HCT116 (cell line): ENCODE measurements around the gene TMOD3. TPM values are rescaled to one million over a fixed set of nuclear protein-coding genes. Genes with fewer than 3 reads are reported as not detected.
A peak's percentile ranks its signal among the peaks of the same experiment; 100 is the strongest.

ENCODE experiments used
- ATAC-seq: fragments of 200-7000 bp; cut with Tn5 transposase; 2 replicates; pipeline ENCODE4 v1.9.1; 2020; ENCODE audit warnings: mild to moderate bottlenecking, moderate library complexity
- BruUV-seq: library from RNA; stranded (reverse); fragments of 400-500 nt; replicated peaks from 2 replicates; lab custom pipeline; 2021; lab: Mats Ljungman, UMichigan
- CTCF ChIA-PET: fragments of 300-600 bp; sonication (Branson Sonifier 250); formaldehyde crosslinking; loops from one replicate; lab custom pipeline; 2021; ENCODE audit warnings: antibody characterized with exemption; lab: Charles Lee
- POLR2A ChIA-PET: fragments of 300-600, 350-600 bp; sonication (Branson Sonifier 250); formaldehyde crosslinking; loops from one replicate; lab custom pipeline; 2021; ENCODE audit warnings: antibody characterized with exemption; lab: Charles Lee
- RAD21 ChIA-PET, 2 experiments: fragments of 300-600 bp; sonication (Branson Sonifier 250); formaldehyde crosslinking; loops; one replicate each; lab custom pipeline; 2023; ENCODE audit warnings: low total read pairs in 2 of 2; ENCODE audit not compliant: uncharacterized antibody in 2 of 2, unreplicated experiment in 2 of 2, low non-redundant PET in 1 of 2; lab: Charles Lee
- DNase-seq: peaks from one replicate; pipeline ENCODE4 v3.0.0-alpha.2; 2010; ENCODE audit warnings: low read depth, low spot score
- H2AFZ ChIP-seq: fragments of 200-600 bp; shearing (Covaris generic), sonication (generic); 2 replicates; pipeline ENCODE4 v1.6.1; 2017; ENCODE audit warnings: low read depth, mixed run types, mixed read lengths, antibody characterized with exemption, low read length; ENCODE audit not compliant: poor library complexity, severe bottlenecking
- H3K27ac ChIP-seq: 2 replicates; pipeline ENCODE4 v1.5.1; 2012; ENCODE audit warnings: low read depth, low read length
- H3K27me3 ChIP-seq: fragments of 200-600 bp; sonication (generic); 2 replicates; pipeline ENCODE4 v1.6.1; 2016; ENCODE audit warnings: mixed run types, low read length, mixed read lengths; ENCODE audit not compliant: insufficient read depth
- H3K36me3 ChIP-seq, 2 experiments: fragments of 200-500 bp in 1 of 2; fragments of 200-600 bp in 1 of 2; sonication (Bioruptor generic) in 1 of 2; sonication (generic) in 1 of 2; 2 replicates each; pipeline versions ENCODE4 v1.5.1 to v1.6.1; 2014 to 2016; ENCODE audit warnings: low read length in 2 of 2, inconsistent platforms in 1 of 2, mixed read lengths in 1 of 2, mixed run types in 1 of 2; ENCODE audit not compliant: insufficient read depth in 2 of 2, control insufficient read depth in 1 of 2
- H3K4me1 ChIP-seq, 2 experiments: fragments of 200-600 bp in 1 of 2; sonication (generic) in 1 of 2; 2 replicates each; pipeline versions ENCODE4 v1.5.1 to v1.6.1; 2012 to 2017; ENCODE audit warnings: low read length in 2 of 2, inconsistent platforms in 1 of 2, mild to moderate bottlenecking in 1 of 2, mixed read lengths in 1 of 2, mixed run types in 1 of 2, moderate library complexity in 1 of 2; ENCODE audit not compliant: insufficient read depth in 2 of 2, control insufficient read depth in 1 of 2
- H3K4me2 ChIP-seq: fragments of 200-600 bp; sonication (generic); 2 replicates; pipeline ENCODE4 v1.6.1; 2017; ENCODE audit warnings: mixed run types, low read length, mixed read lengths
- H3K4me3 ChIP-seq, 2 experiments: fragments of 200-600 bp in 1 of 2; sonication (generic) in 1 of 2; replicated peaks in 1 of 2; 2 replicates each; pipeline ENCODE4 v1.5.1; 2011 to 2016; ENCODE audit warnings: low read length in 2 of 2, control low read depth in 1 of 2, low read depth in 1 of 2, mild to moderate bottlenecking in 1 of 2, mixed read lengths in 1 of 2, mixed run types in 1 of 2
- H3K79me2 ChIP-seq: fragments of 200-600 bp; sonication (generic); 2 replicates; pipeline ENCODE4 v1.6.1; 2017; ENCODE audit warnings: mild to moderate bottlenecking, mixed run types, low read length, moderate library complexity, mixed read lengths; ENCODE audit not compliant: insufficient read depth
- H3K9ac ChIP-seq: fragments of 200-600 bp; sonication (generic); 2 replicates; pipeline ENCODE4 v1.6.1; 2016; ENCODE audit warnings: low read length, mixed read lengths
- H3K9me2 ChIP-seq: fragments of 200-600 bp; sonication (generic), shearing (Covaris generic); 2 replicates; pipeline ENCODE4 v1.6.1; 2017; ENCODE audit warnings: mixed run types, mild to moderate bottlenecking, moderate library complexity; ENCODE audit not compliant: insufficient read depth
- H3K9me3 ChIP-seq, 2 experiments: fragments of 200-500 bp in 1 of 2; fragments of 200-600 bp in 1 of 2; sonication (Bioruptor generic) in 1 of 2; sonication (generic) in 1 of 2; 2 replicates each; pipeline ENCODE4 v1.6.1; 2014 to 2017; ENCODE audit warnings: low read length in 2 of 2, mixed read lengths in 2 of 2, inconsistent platforms in 1 of 2, low read depth in 1 of 2, mild to moderate bottlenecking in 1 of 2, mixed run types in 1 of 2, moderate library complexity in 1 of 2; ENCODE audit not compliant: control insufficient read depth in 1 of 2, insufficient read depth in 1 of 2
- H4K20me1 ChIP-seq: fragments of 200-600 bp; sonication (generic), shearing (Covaris generic); 2 replicates; pipeline ENCODE4 v1.6.1; 2017; ENCODE audit warnings: mixed run types, mild to moderate bottlenecking, moderate library complexity; ENCODE audit not compliant: insufficient read depth
- ATF3 ChIP-seq: IDR thresholded peaks from 2 replicates; pipeline ENCODE4 v1.6.1; 2012
- CBX3 ChIP-seq: IDR thresholded peaks from 2 replicates; pipeline ENCODE4 v1.6.1; 2012; ENCODE audit warnings: low read depth
- CEBPB ChIP-seq: IDR thresholded peaks from 2 replicates; pipeline ENCODE4 v1.6.1; 2012; ENCODE audit warnings: low read depth
- EGR1 ChIP-seq: IDR thresholded peaks from 2 replicates; pipeline ENCODE4 v1.6.1; 2012; ENCODE audit warnings: low read depth
- ELF1 ChIP-seq: IDR thresholded peaks from 2 replicates; pipeline ENCODE4 v1.6.1; 2012; ENCODE audit warnings: low read depth, borderline replicate concordance
- EZH2 ChIP-seq: fragments of 200-600 bp; sonication (generic); IDR thresholded peaks from 2 replicates; pipeline ENCODE4 v1.6.1; 2017; ENCODE audit warnings: antibody characterized with exemption, mixed run types
- EZH2phosphoT487 ChIP-seq: fragments of 200-600 bp; IDR thresholded peaks from 2 replicates; pipeline ENCODE4 v1.6.1; 2018; ENCODE audit warnings: antibody characterized with exemption, borderline replicate concordance
- FOSL1 ChIP-seq: IDR thresholded peaks from 2 replicates; pipeline ENCODE4 v1.6.1; 2012; ENCODE audit warnings: low read depth
- JUND ChIP-seq: IDR thresholded peaks from 2 replicates; pipeline ENCODE4 v1.6.1; 2012
- POLR2AphosphoS5 ChIP-seq: IDR thresholded peaks from 2 replicates; pipeline ENCODE4 v1.6.1; 2011; ENCODE audit warnings: mild to moderate bottlenecking, low read depth, low read length, moderate library complexity
- SIN3A ChIP-seq: IDR thresholded peaks from 2 replicates; pipeline ENCODE4 v1.6.1; 2012; ENCODE audit warnings: low read depth
- SP1 ChIP-seq: IDR thresholded peaks from 2 replicates; pipeline ENCODE4 v1.6.1; 2012; ENCODE audit warnings: low read depth
- SRF ChIP-seq: IDR thresholded peaks from 2 replicates; pipeline ENCODE4 v1.6.1; 2012; ENCODE audit warnings: low read depth
- TCF7L2 ChIP-seq: IDR thresholded peaks from 2 replicates; pipeline ENCODE4 v1.7.0; 2011; ENCODE audit warnings: borderline replicate concordance, inconsistent platforms; ENCODE audit not compliant: insufficient read depth, insufficient read length; ENCODE audit errors: extremely low read depth
- YY1 ChIP-seq: IDR thresholded peaks from 2 replicates; pipeline ENCODE4 v1.6.1; 2011; ENCODE audit warnings: low read length, low read depth, moderate library complexity, mild to moderate bottlenecking; ENCODE audit not compliant: insufficient replicate concordance; ENCODE audit errors: extremely low read depth
- ZBTB33 ChIP-seq: IDR thresholded peaks from 2 replicates; pipeline ENCODE4 v1.6.1; 2011; ENCODE audit warnings: mild to moderate bottlenecking, low read length, moderate library complexity; ENCODE audit not compliant: insufficient replicate concordance; ENCODE audit errors: extremely low read depth
- ZFX ChIP-seq: fragments of 450-650 bp; IDR thresholded peaks from 2 replicates; pipeline ENCODE4 v1.6.1; 2017
- ZNF274 ChIP-seq: fragments of 200-500 bp; sonication (Bioruptor generic); IDR thresholded peaks from 2 replicates; pipeline ENCODE4 v1.6.1; 2014; ENCODE audit warnings: mild to moderate bottlenecking, low read depth, low read length, inconsistent platforms
- intact Hi-C: fragments of 100-400 bp; cut with micrococcal nuclease; formaldehyde crosslinking; loops from 2 replicates; pipeline ENCODE4 v1.10.0; 2022
- total RNA-seq: library from RNA; stranded (reverse); gene quantifications from one replicate; pipeline ENCODE4 v1.2.1, GENCODE V29; 2021; ENCODE audit not compliant: unreplicated experiment

The TMOD3 gene
- total RNA-seq, 1 experiment from 2014 or later: 78.8 TPM

- H3K27ac ChIP-seq: peak overlapping the region; percentile 98
These were observed 16.6 kb downstream of the TMOD3 start for GRCh38 chr15:51846066-51846462.

GRCh38 chr15:51846463-51847230 lies 17.2 kb downstream of the TMOD3 start:
- POLR2A ChIA-PET: interaction anchor here (1.2 kb wide), 1 partner anchor 25 kb away, joined by 3 read pairs; no protein-coding TSS in a partner anchor
- peak overlapping the region; percentile 74 for H3K4me2 ChIP-seq
- no peaks in the 10 kb centered on the region for H3K36me3 ChIP-seq
- BruUV-seq: no TSS peak
- H3K9me3 ChIP-seq: no peaks in the 10 kb centered on the region
- H3K9me2 ChIP-seq: no peaks in the 10 kb centered on the region
- peak overlapping the region in 1 of 2 experiments; percentile 35; a peak in 3 of 4 replicates for H3K4me3 ChIP-seq
- ATAC-seq (peak; percentile 69), DNase-seq (peak; percentile 87)
- CTCF ChIA-PET: no interaction called here
- H3K79me2 ChIP-seq: peaks cover 100% of the 10 kb centered on the region
- H3K27me3 ChIP-seq: no peaks in the 10 kb centered on the region
- peak overlapping the region; percentile 98 for H3K27ac ChIP-seq
- H3K9ac ChIP-seq: peak overlapping the region; percentile 58
- H3K4me1 ChIP-seq: peaks cover 81 to 92% of the 10 kb centered on the region in 2 experiments
- no peak overlapping the region for H2AFZ ChIP-seq
- H4K20me1 ChIP-seq: 0 out of 2 replicates have a peak, but pooled peaks cover 4% of the 10 kb centered on the region
- intact Hi-C loops: loop anchor here (2.0 kb wide), 1 partner anchor 28 kb away; no protein-coding TSS in a partner anchor
- RAD21 ChIA-PET: no interaction called here
- TF ChIP-seq ZFX: no peak
- no peak for TF ChIP-seq ELF1
- peak; percentile 43 for TF ChIP-seq SRF
- TF ChIP-seq EZH2: no peak
- peak; percentile 88 for TF ChIP-seq FOSL1
- TF ChIP-seq SP1: peak; percentile 80
- TF ChIP-seq SIN3A: peak; percentile 7
- TF ChIP-seq POLR2AphosphoS5: peak; percentile 26; the same call in 1 of the 2 replicates
- no peak for TF ChIP-seq ZBTB33
- no peak for TF ChIP-seq EZH2phosphoT487
- TF ChIP-seq CBX3: peak; percentile 77
- peak; percentile 8 for TF ChIP-seq YY1

More at GRCh38 chr15:51846066-51846462, 16.6 kb downstream of the TMOD3 start:
- ChIA-PET POLR2A (no interaction called here), CTCF (no interaction called here), RAD21 (no interaction called here)
- TF ChIP-seq SRF (no peak), ELF1 (no peak), EZH2phosphoT487 (no peak), EGR1 (no peak), YY1 (no peak), ZNF274 (no peak), CEBPB (no peak), TCF7L2 (no peak), ATF3 (no peak), JUND (no peak)
- Histone ChIP-seq H2AFZ (no peak overlapping the region), H3K9ac (peak overlapping the region; percentile 58), H3K9me2 (no peaks in the 10 kb centered on the region), H3K27me3 (no peaks in the 10 kb centered on the region), H3K79me2 (peaks cover 100% of the 10 kb centered on the region), H4K20me1 (0 out of 2 replicates have a peak, but pooled peaks cover 4% of the 10 kb centered on the region), H3K4me3 (peak overlapping the region; percentile 1 to 35; a peak in 3 of 4 replicates), H3K4me1 (peaks cover 85 to 95% of the 10 kb centered on the region in 2 experiments), H3K4me2 (peak overlapping the region; percentile 74), H3K36me3 (no peaks in the 10 kb centered on the region), H3K9me3 (no peaks in the 10 kb centered on the region)
- DNase-seq (no peak), ATAC-seq (peak; percentile 43; the same call in 1 of the 2 replicates)
- no TSS peak for BruUV-seq
- intact Hi-C loops: loop anchor here (2.0 kb wide), 1 partner anchor 29 kb away; no protein-coding TSS in a partner anchor
